Activated CD8-positive, alpha-beta T cell treated with anti-CD3 and anti-CD28 coated beads for 36 hours (primary cell): ENCODE data around the gene OR51Q1. TPM values are rescaled to one million over a fixed set of nuclear protein-coding genes. Genes with fewer than 3 reads are reported as not detected.

ENCODE experiments used
- ATAC-seq: fragments of 200-7000 bp; cut with Tn5 transposase; one replicate; pipeline ENCODE4 v1.10.0; 2021; ENCODE audit warnings: mild to moderate bottlenecking, moderate library complexity
- CTCF ChIA-PET: fragments of 350-600 bp; sonication (Branson Sonifier 250); formaldehyde crosslinking; loops from one replicate; lab custom pipeline; 2021; ENCODE audit warnings: antibody characterized with exemption; lab: Charles Lee
- POLR2A ChIA-PET: fragments of 350-600 bp; sonication (Branson Sonifier 250); formaldehyde crosslinking; loops from one replicate; lab custom pipeline; 2021; ENCODE audit warnings: antibody characterized with exemption; lab: Charles Lee
- DNase-seq: peaks from one replicate; pipeline ENCODE4 v3.0.0-alpha.2; 2020
- H3K27ac Mint-ChIP-seq: one replicate; pipeline ENCODE4 v1.8.0; 2021; ENCODE audit warnings: mild to moderate bottlenecking, mixed read lengths
- H3K27me3 Mint-ChIP-seq: one replicate; pipeline ENCODE4 v1.8.0; 2021; ENCODE audit warnings: mixed read lengths
- H3K36me3 Mint-ChIP-seq: one replicate; pipeline ENCODE4 v1.8.0; 2021; ENCODE audit warnings: low read depth, mixed read lengths
- H3K4me1 Mint-ChIP-seq: one replicate; pipeline ENCODE4 v1.8.0; 2021; ENCODE audit warnings: low read depth, mixed read lengths
- H3K4me3 Mint-ChIP-seq: one replicate; pipeline ENCODE4 v1.8.0; 2021; ENCODE audit warnings: mild to moderate bottlenecking, moderate library complexity, mixed read lengths
- H3K9me3 Mint-ChIP-seq: one replicate; pipeline ENCODE4 v1.8.0; 2021; ENCODE audit warnings: mixed read lengths
- intact Hi-C: fragments of 100-400 bp; cut with micrococcal nuclease; formaldehyde crosslinking; loops from one replicate; pipeline ENCODE4 v1.10.0; 2022
- total RNA-seq, 2 experiments: library from RNA; stranded (reverse); gene quantifications; one replicate each; pipeline ENCODE4 v1.2.3, GENCODE V29; 2021
- TF ChIP-seq, protein P1 (sequence below): fragments of 200-600 bp; IDR thresholded peaks from one replicate; pipeline ENCODE4 v1.8.0; 2022; ENCODE audit warnings: antibody characterized with exemption, mild to moderate bottlenecking

Gene OR51Q1
- total RNA-seq, 2 experiments from 2014 or later = not detected

DNA sequence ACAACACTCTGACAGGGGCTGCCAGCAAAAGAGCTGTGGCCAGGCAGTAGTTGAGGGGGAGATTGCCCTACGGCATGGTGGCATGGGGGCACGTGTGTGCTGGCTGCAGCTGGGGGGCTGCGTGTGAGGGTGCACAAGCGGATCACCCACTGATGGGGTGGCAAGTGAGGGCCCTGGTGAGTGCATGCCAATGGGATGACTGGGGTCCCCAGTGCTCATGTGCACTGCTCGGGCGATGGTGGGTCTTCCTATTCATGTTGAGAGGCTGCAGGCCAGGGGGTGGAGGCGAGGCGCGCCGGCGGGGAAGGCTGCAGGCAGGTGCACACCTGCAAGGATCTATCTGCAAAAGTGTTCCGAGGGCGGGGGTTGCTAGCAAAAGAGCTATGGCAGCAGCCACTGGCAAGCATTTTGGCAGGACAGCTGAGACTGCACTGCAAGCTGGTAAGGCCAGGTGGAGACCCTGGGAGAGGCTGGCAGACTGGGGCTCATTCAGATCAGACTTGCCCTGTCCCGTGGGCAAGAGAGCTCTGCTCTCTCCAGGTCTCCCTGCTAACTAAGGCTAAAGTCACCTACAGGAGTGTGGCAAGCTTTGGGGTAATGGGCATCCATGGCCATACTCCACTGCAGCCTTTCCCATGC lies 39.2 kb downstream of the OR51Q1 start:
- Mint-ChIP-seq H3K9me3 (no peaks in the 10 kb centered on the region), H3K27me3 (no peaks in the 10 kb centered on the region), H3K4me3 (no peak overlapping the region), H3K27ac (no peak overlapping the region), H3K36me3 (no peaks in the 10 kb centered on the region), H3K4me1 (no peaks in the 10 kb centered on the region)
- intact Hi-C loops = no loop called here
- ChIA-PET POLR2A (no interaction called here), CTCF (interaction anchor here (0.6 kb wide), 1 partner anchor 825 kb away, joined by 4 read pairs; no protein-coding TSS in a partner anchor)
- ATAC-seq (no peak), DNase-seq (no peak)
- TF ChIP-seq, protein P1, sequence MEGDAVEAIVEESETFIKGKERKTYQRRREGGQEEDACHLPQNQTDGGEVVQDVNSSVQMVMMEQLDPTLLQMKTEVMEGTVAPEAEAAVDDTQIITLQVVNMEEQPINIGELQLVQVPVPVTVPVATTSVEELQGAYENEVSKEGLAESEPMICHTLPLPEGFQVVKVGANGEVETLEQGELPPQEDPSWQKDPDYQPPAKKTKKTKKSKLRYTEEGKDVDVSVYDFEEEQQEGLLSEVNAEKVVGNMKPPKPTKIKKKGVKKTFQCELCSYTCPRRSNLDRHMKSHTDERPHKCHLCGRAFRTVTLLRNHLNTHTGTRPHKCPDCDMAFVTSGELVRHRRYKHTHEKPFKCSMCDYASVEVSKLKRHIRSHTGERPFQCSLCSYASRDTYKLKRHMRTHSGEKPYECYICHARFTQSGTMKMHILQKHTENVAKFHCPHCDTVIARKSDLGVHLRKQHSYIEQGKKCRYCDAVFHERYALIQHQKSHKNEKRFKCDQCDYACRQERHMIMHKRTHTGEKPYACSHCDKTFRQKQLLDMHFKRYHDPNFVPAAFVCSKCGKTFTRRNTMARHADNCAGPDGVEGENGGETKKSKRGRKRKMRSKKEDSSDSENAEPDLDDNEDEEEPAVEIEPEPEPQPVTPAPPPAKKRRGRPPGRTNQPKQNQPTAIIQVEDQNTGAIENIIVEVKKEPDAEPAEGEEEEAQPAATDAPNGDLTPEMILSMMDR = no peak

DNA sequence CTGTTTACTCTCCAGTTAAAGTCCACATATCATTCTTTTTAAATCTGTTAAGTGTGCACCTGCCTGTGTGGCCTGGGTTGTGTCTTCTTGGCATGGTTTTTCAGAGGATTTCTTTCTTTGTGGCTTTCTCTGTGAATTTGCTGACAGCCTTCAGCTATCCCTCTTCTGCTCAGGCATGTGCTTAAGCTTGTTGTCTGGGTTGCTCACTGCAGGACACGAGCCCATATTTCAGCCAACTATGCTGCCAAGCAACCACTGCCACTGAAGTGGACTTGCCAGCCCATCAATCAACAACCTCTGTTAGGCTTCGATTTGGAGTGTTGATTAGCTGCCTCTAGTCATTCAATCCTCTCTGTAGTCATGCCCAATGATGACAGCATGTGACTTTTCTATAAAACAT lies 45.6 kb downstream of the OR51Q1 start:
- no peak overlapping the region for H3K27ac Mint-ChIP-seq
- ChIA-PET POLR2A (no interaction called here), CTCF (interaction anchor here (2.2 kb wide), 1 partner anchor 9 kb away, joined by 9 read pairs; no protein-coding TSS in a partner anchor)
- no peaks in the 10 kb centered on the region for H3K36me3 Mint-ChIP-seq
- DNase-seq (no peak), ATAC-seq (no peak)
- no peaks in the 10 kb centered on the region for H3K4me1 Mint-ChIP-seq
- H3K4me3 Mint-ChIP-seq = no peak overlapping the region
- intact Hi-C loops = no loop called here
- TF ChIP-seq, protein P1 = no peak
- no peaks in the 10 kb centered on the region for H3K9me3 Mint-ChIP-seq
- H3K27me3 Mint-ChIP-seq = peaks cover 5% of the 10 kb centered on the region

Other genes with a start within 250 kb of the OR51Q1 start
- gene OR51V1, start 221.4 kb upstream of the OR51Q1 start, total RNA-seq = not detected
- gene HBB, start 195.0 kb upstream of the OR51Q1 start, total RNA-seq = not detected
- not detected for gene HBD, start 187.6 kb upstream of the OR51Q1 start, total RNA-seq
- gene HBG1, start 172.3 kb upstream of the OR51Q1 start, total RNA-seq = not detected
- gene HBG2, start 167.3 kb upstream of the OR51Q1 start, total RNA-seq = not detected
- not detected for gene HBE1, start 152.2 kb upstream of the OR51Q1 start, total RNA-seq
- gene OR51B4, start 120.2 kb upstream of the OR51Q1 start, total RNA-seq = not detected
- not detected for gene OR51B2, start 97.8 kb upstream of the OR51Q1 start, total RNA-seq
- gene OR51B5, start 78.6 kb upstream of the OR51Q1 start, total RNA-seq = not detected
- not detected for gene OR51B6, start 70.6 kb upstream of the OR51Q1 start, total RNA-seq
- not detected for gene OR51M1, start 38.3 kb upstream of the OR51Q1 start, total RNA-seq
- not detected for gene OR51I1, start 19.4 kb downstream of the OR51Q1 start, total RNA-seq
- not detected for gene OR51I2, start 27.2 kb downstream of the OR51Q1 start, total RNA-seq
- not detected for gene OR52D1, start 66.6 kb downstream of the OR51Q1 start, total RNA-seq
- not detected for gene UBQLN3, start 87.8 kb downstream of the OR51Q1 start, total RNA-seq
- under 1 TPM in 1 of 2 experiments, not detected in 1; 0.25 TPM for gene UBQLNL, start 94.6 kb downstream of the OR51Q1 start, total RNA-seq
- gene OR52H1, start 126.4 kb downstream of the OR51Q1 start, total RNA-seq = not detected
- not detected for gene OR52B6, start 158.8 kb downstream of the OR51Q1 start, total RNA-seq
- gene TRIM6, start 174.5 kb downstream of the OR51Q1 start, total RNA-seq = under 1 TPM; 0.32 to 0.47 TPM
- gene TRIM34, start 202.9 kb downstream of the OR51Q1 start, total RNA-seq = 1 to 10 TPM; 8.5 to 9.3 TPM